ENCODE measurements around the gene PLEKHG4B. TPM values are rescaled to one million over a fixed set of nuclear protein-coding genes. Genes with fewer than 3 reads are reported as not detected.
"Not testable (repeated sequence)": the region's sequence is repeated elsewhere in the genome, so short reads cannot be mapped to it uniquely, and the experiment has no call there.

PLEKHG4B gene
- polyA plus RNA-seq, 1 donor from 2014 or later = 0.78 TPM

- no peak overlapping the region for H3K9ac ChIP-seq (ENCODE audit: low read length)
- peaks cover 56% of the 10 kb centered on the region for H3K27me3 ChIP-seq (ENCODE audit: insufficient read depth, low read depth, low read length)
- no peaks in the 10 kb centered on the region for H3K36me3 ChIP-seq (ENCODE audit: insufficient read depth, low read length)
- H3K9me2 ChIP-seq (ENCODE audit: insufficient read depth, low read length) = no peaks in the 10 kb centered on the region
- TF ChIP-seq CTCF (IDR thresholded peaks at IDR 0.05; ENCODE audit: poor library complexity, severe bottlenecking) = no peak
- no peak for TF ChIP-seq REST (IDR thresholded peaks at IDR 0.05; ENCODE audit: borderline replicate concordance)
- no peak for TF ChIP-seq TAF1 (IDR thresholded peaks at IDR 0.05; ENCODE audit: low read depth)
- H3K4me2 ChIP-seq (ENCODE audit: low read length) = no peak overlapping the region
- H3K4me3 ChIP-seq (ENCODE audit: low read length) = no peak overlapping the region
- no peak overlapping the region for H2AFZ ChIP-seq (ENCODE audit: low read depth, low read length)
- no peaks in the 10 kb centered on the region for H3F3A ChIP-seq (ENCODE audit: insufficient read depth, low read length, poor library complexity, severe bottlenecking)
- H3K9me3 ChIP-seq (ENCODE audit: low read length) = peaks cover 3% of the 10 kb centered on the region
- no peak overlapping the region for H3K27ac ChIP-seq (ENCODE audit: low read length)
- H4K20me1 ChIP-seq (ENCODE audit: insufficient read depth) = no peaks in the 10 kb centered on the region
- H3K79me2 ChIP-seq (replicated peaks; ENCODE audit: insufficient read depth, low read length) = no peaks in the 10 kb centered on the region
Observed at GRCh38 chr5:48192-48591, 43.8 kb upstream of the PLEKHG4B start.

- not testable (repeated sequence) for H3K9ac ChIP-seq (ENCODE audit: low read length); H3K9me3 ChIP-seq (ENCODE audit: low read length); H4K20me1 ChIP-seq (ENCODE audit: insufficient read depth); H3F3A ChIP-seq (ENCODE audit: insufficient read depth, low read length, poor library complexity, severe bottlenecking); H3K9me2 ChIP-seq (ENCODE audit: insufficient read depth, low read length); H3K27ac ChIP-seq (ENCODE audit: low read length); H2AFZ ChIP-seq (ENCODE audit: low read depth, low read length); H3K4me2 ChIP-seq (ENCODE audit: low read length); H3K4me3 ChIP-seq (ENCODE audit: low read length); H3K79me2 ChIP-seq (replicated peaks; ENCODE audit: insufficient read depth, low read length); H3K36me3 ChIP-seq (ENCODE audit: insufficient read depth, low read length)
- peaks cover 67% of the 10 kb centered on the region for H3K27me3 ChIP-seq (ENCODE audit: insufficient read depth, low read depth, low read length)
Observed at GRCh38 chr5:49530-49929, 42.4 kb upstream of the PLEKHG4B start.

- no peaks in the 10 kb centered on the region for H4K20me1 ChIP-seq (ENCODE audit: insufficient read depth)
- peaks cover 67% of the 10 kb centered on the region for H3K27me3 ChIP-seq (ENCODE audit: insufficient read depth, low read depth, low read length)
- H3K9ac ChIP-seq (ENCODE audit: low read length) = no peak overlapping the region
- H3K9me3 ChIP-seq (ENCODE audit: low read length) = peaks cover 3% of the 10 kb centered on the region
- H3K79me2 ChIP-seq (replicated peaks; ENCODE audit: insufficient read depth, low read length) = no peaks in the 10 kb centered on the region
- no peak overlapping the region for H3K27ac ChIP-seq (ENCODE audit: low read length)
- TF ChIP-seq REST (IDR thresholded peaks at IDR 0.05; ENCODE audit: borderline replicate concordance) (no peak), EZH2 (IDR thresholded peaks at IDR 0.05; ENCODE audit: borderline replicate concordance, insufficient read depth, low read length, poor library complexity, severe bottlenecking) (no peak), POLR2AphosphoS5 (IDR thresholded peaks at IDR 0.05) (no peak), MXI1 (conservative IDR thresholded peaks at IDR 0.05; ENCODE audit: poor library complexity, severe bottlenecking) (no peak), SMC3 (conservative IDR thresholded peaks at IDR 0.05; ENCODE audit: poor library complexity) (no peak), CTCF (IDR thresholded peaks at IDR 0.05; ENCODE audit: poor library complexity, severe bottlenecking) (no peak), RAD21 (conservative IDR thresholded peaks at IDR 0.05) (no peak), EP300 (conservative IDR thresholded peaks at IDR 0.05; ENCODE audit: poor library complexity, severe bottlenecking) (no peak), TAF1 (IDR thresholded peaks at IDR 0.05; ENCODE audit: low read depth) (no peak)
- no peak overlapping the region for H2AFZ ChIP-seq (ENCODE audit: low read depth, low read length)
- H3K9me2 ChIP-seq (ENCODE audit: insufficient read depth, low read length) = no peaks in the 10 kb centered on the region
- no peak overlapping the region for H3K4me2 ChIP-seq (ENCODE audit: low read length)
- H3F3A ChIP-seq (ENCODE audit: insufficient read depth, low read length, poor library complexity, severe bottlenecking) = no peaks in the 10 kb centered on the region
- no peaks in the 10 kb centered on the region for H3K36me3 ChIP-seq (ENCODE audit: insufficient read depth, low read length)
- no peak overlapping the region for H3K4me3 ChIP-seq (ENCODE audit: low read length)
Observed at GRCh38 chr5:49953-50544, 41.9 kb upstream of the PLEKHG4B start.
